Jurkat, Clone E6-1 (cell line): ENCODE results near the gene EPN2.

Experiments used
- DNase-seq: peaks from one replicate; pipeline ENCODE4 v3.0.0-alpha.2; 2011; ENCODE audit warnings: low read depth, low spot score
- H3K4me3 ChIP-seq: 2 replicates; pipeline ENCODE4 v1.5.1; 2011; ENCODE audit warnings: mild to moderate bottlenecking, low read length, control low read depth, moderate library complexity

EPN2 gene

DNA sequence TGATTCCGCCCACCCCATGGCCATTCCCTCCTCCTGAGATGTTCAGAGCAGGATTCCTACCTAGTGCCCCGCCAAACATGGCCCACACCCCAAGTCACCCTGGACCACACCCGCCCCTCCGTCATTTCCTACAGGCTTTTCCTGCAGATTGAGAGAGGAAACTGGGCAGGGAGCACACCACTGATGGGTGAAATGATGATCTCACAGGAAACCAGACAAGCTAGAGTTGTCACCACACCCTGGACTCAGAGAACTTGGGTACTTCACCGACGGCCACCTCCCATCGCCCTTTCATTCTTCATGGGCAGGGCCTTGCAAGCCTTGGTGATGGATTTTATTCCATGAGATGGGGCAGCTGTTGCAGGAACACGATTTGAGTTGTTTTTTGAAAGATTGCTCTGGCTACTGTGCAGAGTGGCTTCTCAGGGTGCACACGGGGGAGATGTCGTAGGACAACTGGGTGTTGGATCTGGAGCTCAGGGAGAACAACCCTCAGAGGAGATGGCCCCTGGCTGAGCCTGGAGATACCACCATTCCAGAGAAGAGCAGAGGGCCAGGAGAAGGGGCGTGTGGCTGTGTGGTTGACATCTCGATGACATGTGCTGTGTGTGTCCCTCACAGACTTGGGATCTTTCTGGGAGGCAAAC is 132.8 kb downstream of the EPN2 start:
- no peak overlapping the region for H3K4me3 ChIP-seq
- DNase-seq, result no peak

DNA sequence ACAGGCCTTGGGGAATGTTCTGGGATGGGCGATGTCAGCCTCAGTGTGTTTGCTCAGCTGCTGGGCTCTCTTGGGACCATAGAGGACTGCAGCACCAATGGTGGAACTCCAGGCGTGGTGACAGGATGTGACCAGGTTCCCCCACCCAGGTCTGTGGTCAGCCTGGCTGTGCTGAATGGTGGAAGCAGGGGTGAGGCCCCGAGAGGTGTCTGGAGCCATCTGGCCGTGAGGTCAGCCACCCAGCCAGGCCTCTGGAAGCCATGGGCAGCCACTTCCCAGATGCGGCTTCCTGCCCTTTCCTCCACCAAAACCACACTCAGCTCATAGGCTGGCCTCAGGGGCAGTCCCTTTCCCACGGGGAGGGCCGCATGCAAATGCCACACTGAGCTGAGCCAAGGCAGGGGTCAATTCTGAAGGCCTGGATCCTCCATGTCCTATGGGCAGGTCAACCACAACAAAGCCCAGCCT is 133.4 kb downstream of the EPN2 start:
- H3K4me3 ChIP-seq, result no peak overlapping the region
- DNase-seq, result no peak

DNA sequence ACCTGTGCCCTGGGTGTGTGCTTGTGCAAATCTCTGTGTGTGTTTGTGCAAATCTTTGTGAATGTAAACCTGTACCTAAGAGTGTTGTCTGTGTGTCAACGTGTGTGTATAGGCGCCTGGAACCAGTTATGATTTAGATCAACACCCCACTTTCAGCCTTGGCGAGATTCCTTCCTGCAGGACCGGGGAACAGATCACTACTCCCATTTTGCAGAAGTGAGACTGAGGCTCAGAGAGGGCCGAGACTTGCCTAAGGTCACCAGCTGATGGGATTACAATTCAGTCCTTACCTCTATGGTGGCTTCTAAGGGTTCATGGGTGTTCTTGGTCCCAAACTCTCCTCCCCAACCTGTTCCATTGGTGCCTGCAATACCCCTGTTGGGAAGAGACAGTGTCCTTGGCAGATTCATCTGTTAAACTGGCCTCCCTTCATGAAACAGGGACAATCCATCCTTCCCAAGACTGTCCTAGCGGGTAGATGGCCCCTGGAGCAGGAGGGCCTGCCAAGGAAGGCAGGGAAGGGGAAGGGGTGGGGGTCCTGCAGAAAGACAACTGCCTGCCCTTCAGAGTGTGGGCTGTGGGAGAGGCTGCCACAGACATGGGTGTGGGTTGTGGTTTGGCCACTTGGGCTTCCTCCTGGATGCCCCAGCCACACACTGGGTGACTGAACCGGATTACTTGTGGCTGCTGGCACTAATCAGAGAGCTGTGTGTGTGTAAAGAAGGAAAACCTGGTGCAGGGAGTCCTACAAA is 134.3 kb downstream of the EPN2 start:
- H3K4me3 ChIP-seq, result no peak overlapping the region
- DNase-seq, result no peak

DNA sequence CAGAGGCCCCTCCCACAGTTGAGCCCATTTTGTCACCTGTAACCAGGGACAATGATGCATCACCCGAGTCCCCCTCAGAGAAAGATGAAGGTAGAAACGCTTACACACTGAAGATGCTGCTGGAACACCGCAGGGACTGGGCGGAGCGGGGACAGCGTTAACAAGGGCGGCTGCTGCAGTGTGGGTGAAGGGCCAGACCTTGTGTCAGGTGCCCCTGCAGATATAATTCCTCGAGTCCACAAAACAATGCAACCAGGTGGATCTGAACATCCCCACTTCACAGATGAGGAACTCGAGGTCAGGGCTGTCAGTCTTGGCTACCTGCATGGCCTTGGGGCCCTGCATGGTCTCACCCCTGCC is 134.8 kb downstream of the EPN2 start:
- no peak for DNase-seq
- no peak overlapping the region for H3K4me3 ChIP-seq

DNA sequence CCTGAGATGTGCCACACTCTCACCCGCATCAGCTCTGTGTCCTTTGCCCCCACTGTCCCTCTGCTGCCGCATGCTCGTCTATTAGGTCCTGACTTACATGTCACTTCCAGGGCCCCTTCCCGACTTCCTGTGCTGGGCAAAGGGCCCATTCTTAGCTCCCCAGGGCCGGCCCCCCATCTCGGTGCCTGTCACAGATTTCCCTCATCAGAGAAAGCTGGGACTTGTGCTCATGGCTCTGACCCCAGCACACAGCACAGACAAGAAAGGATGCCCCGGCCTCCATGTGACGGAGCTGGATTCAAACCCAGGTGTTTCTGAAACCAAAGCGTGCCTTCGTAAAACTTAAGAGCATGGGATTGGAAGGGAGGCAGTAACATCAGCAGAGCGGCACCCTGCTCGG is 135.3 kb downstream of the EPN2 start:
- H3K4me3 ChIP-seq, result no peak overlapping the region

DNA sequence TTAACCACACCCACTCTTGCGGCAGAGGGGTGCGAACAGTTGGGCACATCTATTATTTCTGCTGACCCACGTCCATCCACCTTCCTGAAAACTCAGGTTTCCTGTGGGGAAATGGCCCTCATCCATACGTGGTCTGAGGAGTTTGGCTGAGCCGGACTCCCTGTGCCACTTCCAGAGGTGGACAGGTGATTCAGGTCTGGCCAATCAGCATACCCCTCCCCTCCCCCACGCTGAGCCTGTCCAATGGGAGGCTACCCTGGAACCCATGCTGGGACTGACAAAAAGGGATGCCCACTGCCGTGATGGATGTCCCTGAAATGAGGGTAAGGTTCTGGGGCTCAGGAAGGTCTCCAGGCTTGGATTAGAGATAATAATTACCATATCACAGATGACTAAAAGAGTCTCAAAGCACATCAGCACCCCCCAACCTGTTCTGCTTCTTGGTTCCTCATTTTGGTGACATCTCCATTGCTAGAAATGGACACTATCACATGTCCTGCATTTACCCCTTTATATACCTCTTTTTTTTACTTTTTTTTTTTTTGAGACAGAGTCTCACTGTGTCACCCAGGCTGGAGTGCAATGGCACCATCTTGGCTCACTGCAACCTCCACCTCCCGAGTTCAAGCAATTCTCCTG is 135.8 kb downstream of the EPN2 start:
- no peak for DNase-seq
- no peak overlapping the region for H3K4me3 ChIP-seq

More for the DNA sequence above, 135.3 kb downstream of the EPN2 start:
- DNase-seq, result no peak

DNA sequence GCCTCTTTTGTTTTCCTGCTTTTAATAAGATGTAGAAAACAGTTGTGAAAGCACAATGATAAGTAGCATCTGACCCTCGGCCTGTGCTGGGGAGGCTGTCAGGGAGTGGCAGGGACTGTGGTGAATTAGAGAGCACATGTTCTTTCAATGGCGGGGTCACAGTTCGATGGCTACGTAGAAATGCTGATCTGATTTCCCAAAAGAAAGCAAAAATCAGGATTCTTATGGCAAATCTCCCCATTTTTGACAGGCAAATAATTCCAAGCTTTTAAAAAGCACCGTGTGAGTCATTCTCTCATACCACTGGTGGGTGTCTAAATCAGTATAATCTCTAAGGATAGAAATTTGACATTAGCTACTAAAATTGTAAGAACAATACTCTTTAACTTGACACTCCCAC is 137.0 kb downstream of the EPN2 start:
- no peak overlapping the region for H3K4me3 ChIP-seq
- DNase-seq, result no peak

DNA sequence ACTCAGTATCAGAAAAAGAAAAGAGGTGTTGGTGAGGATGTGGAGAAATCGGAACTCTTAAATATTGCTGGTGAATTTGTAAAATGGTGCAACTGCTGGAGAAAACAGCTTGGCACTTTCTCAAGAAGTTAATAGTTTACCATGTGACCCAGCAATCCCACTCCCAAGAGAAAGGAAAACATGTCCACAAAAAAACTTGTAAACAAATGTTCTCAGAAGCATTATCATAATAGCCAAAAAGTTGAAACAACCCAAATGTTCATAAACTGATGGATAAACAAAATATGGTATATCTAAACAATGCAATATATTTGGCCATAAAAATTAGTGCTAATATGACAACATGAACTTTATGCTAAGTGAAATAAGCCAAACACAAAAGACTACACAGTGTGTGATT is 138.6 kb downstream of the EPN2 start:
- no peak for DNase-seq
- H3K4me3 ChIP-seq, result no peak overlapping the region

DNA sequence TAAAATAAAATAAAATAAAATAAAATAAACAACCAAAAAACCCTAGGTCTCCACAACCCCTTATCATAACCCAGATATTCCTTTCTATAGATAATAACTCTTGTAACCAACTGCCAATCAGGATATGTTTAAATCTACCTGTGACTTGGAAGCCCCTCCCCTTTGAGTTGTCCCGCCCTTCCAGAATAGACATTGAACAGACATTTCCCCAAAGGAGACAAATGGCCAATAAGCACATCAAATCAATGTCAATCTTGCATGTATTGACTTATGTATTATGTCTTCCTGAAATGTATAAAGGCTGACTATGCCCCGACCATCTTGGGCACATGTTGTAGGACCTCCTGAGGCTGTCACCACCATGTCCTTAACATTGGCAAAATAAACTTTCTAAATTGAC is 139.6 kb downstream of the EPN2 start:
- H3K4me3 ChIP-seq, result peak overlapping the region; percentile 93
- no peak for DNase-seq

DNA sequence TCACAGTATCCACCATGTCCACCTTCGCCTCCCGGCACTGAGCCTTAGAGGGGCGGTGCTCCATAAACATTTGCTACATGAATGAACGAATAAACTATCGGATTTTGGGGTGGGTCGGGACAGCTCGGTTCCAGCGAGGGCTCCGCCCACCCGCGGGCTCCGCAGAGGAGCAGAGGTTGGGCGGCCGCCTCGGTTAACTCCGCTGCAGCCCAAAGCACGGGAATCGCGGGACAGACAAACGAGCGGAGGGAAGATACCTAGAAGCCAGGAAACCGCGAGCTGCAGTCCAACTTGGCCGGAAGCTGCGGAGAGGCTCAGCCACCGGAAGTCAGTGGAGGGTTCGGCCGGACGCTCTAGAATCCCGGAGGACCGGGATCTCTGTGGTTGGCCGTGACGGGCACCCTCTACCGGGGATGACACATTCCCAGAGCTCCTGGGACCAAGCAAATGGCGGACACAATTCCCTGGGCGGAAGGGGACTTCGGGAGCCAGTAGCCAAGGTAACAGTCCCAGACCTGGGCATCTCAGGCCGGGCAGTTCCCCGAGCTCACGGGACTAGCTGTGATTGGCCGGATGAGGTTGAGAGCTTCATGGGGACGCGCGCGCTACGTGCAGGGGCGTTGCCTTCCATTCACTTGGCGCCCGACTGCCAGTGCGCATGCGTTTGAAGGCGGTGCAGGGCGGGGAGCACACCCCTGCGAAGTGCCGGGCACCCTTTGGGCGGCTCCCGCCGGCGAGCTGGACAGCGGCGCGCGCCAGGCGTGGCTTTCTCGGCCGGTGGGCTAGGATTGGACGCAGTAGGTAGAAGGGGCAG is 140.6 kb downstream of the EPN2 start:
- H3K4me3 ChIP-seq, result peak overlapping the region; percentile 93
- DNase-seq, result peak; percentile 92

DNA sequence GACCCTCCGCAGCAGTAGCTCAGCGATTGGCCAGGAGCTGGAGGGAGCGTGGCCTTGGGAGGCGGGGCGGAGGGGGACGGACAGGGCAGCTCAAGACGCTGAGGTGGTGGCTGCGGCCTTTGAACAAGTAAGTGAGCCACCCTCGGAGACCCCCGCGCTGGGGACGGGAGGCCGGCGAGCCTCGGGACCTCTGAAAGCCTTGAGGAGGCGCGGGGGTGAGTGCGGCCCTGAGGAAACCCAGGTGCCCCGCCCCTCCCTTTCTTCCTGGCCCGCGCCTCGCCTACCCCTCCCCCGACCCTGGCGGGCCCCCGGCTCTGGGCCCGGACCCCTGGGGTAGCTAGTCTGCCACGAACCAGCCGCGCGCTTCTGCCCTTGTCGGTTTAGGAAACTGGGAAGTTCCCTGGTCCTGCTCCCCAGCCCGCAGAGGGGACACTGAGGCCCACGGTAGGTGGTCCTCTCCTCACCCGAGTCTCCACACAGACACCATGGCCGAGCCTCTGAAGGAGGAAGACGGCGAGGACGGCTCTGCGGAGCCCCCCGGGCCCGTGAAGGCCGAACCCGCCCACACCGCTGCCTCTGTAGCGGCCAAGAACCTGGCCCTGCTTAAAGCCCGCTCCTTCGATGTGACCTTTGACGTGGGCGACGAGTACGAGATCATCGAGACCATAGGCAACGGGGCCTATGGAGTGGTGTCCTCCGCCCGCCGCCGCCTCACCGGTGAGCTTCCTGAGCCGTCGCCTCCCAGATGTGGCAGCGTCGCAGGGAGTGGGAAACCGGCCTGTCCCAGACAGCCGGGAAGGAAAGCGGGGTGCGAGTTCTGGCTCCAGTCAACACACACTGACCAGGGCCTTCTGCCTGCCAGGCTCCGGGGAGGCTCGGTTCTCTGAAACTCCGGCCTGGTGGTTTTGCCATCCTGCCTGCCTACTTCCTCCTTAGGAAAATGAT is 141.5 kb downstream of the EPN2 start, which contains the start of gene MAPK7:
Gene MAPK7 (plus strand): TSS at position 83 of the 945 bp plus-strand sequence. CDS start 403 bp downstream, at position 486.
- no peak for DNase-seq
- peak within 1 kb of the TSS; percentile 93 for H3K4me3 ChIP-seq

DNA sequence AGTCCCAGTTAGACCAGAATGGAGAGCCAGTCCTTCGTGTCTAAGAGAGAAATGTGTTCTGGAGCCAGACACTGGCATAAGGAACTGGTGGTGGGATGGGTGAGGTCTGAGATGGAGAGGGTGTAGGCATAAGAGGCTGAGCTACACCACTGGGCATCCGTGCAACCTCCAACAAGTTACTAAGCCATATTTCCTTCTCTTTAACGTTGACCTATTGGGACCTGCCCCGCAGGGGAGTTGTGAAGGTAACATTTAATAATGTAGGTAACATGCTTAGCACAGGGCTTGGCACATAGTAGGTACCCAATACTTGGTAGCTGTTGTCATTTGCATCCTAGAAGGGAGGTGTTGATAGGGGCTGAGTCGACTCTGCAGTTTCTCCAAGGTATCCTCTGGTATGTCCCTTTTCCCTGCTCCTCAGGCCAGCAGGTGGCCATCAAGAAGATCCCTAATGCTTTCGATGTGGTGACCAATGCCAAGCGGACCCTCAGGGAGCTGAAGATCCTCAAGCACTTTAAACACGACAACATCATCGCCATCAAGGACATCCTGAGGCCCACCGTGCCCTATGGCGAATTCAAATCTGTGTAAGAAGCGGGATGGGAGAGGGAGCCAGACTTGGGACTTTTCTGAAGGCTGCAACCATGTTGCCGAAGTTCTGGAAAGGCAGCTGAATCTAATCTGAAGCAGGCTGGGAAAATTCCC is 142.3 kb downstream of the EPN2 start:
- H3K4me3 ChIP-seq, result no peak overlapping the region

DNA sequence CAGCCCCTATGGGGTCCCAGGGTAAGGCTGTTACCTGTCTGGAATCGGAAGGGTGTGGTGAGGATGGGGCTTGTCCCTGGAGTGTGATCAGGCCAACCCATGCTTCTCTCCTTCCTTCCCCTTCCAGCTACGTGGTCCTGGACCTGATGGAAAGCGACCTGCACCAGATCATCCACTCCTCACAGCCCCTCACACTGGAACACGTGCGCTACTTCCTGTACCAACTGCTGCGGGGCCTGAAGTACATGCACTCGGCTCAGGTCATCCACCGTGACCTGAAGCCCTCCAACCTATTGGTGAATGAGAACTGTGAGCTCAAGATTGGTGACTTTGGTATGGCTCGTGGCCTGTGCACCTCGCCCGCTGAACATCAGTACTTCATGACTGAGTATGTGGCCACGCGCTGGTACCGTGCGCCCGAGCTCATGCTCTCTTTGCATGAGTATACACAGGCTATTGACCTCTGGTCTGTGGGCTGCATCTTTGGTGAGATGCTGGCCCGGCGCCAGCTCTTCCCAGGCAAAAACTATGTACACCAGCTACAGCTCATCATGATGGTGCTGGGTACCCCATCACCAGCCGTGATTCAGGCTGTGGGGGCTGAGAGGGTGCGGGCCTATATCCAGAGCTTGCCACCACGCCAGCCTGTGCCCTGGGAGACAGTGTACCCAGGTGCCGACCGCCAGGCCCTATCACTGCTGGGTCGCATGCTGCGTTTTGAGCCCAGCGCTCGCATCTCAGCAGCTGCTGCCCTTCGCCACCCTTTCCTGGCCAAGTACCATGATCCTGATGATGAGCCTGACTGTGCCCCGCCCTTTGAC is 143.5 kb downstream of the EPN2 start:
- H3K4me3 ChIP-seq, result no peak overlapping the region
- DNase-seq, result no peak

More for the DNA sequence above, 142.3 kb downstream of the EPN2 start:
- DNase-seq, result no peak

DNA sequence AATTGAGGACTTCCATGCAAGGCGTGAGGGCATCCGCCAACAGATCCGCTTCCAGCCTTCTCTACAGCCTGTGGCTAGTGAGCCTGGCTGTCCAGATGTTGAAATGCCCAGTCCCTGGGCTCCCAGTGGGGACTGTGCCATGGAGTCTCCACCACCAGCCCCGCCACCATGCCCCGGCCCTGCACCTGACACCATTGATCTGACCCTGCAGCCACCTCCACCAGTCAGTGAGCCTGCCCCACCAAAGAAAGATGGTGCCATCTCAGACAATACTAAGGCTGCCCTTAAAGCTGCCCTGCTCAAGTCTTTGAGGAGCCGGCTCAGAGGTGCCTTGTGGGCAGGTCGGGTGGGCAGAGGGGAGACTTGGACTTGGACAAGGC is 144.2 kb downstream of the EPN2 start:
- no peak overlapping the region for H3K4me3 ChIP-seq
- no peak for DNase-seq

DNA sequence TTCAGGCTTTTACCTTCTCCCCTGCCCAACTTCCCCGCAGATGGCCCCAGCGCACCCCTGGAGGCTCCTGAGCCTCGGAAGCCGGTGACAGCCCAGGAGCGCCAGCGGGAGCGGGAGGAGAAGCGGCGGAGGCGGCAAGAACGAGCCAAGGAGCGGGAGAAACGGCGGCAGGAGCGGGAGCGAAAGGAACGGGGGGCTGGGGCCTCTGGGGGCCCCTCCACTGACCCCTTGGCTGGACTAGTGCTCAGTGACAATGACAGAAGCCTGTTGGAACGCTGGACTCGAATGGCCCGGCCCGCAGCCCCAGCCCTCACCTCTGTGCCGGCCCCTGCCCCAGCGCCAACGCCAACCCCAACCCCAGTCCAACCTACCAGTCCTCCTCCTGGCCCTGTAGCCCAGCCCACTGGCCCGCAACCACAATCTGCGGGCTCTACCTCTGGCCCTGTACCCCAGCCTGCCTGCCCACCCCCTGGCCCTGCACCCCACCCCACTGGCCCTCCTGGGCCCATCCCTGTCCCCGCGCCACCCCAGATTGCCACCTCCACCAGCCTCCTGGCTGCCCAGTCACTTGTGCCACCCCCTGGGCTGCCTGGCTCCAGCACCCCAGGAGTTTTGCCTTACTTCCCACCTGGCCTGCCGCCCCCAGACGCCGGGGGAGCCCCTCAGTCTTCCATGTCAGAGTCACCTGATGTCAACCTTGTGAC is 144.7 kb downstream of the EPN2 start:
- no peak for DNase-seq
- H3K4me3 ChIP-seq, result no peak overlapping the region
